Spleen (tissue), 7 donors: ENCODE data around the gene MAN1A2.

Experiments
- CTCF ChIP-seq, 11 experiments: fragments of 200-600 bp in 7 of 11; fragments of 450-650 bp in 4 of 11; sonication (generic) in 4 of 11; IDR thresholded peaks in 8 of 11; conservative IDR thresholded peaks in 3 of 11; 1 replicate in 7 of 11; 2 replicates in 4 of 11; pipeline versions ENCODE4 v1.4.0 to v1.8.0; 2016 to 2021; ENCODE audit warnings: antibody characterized with exemption in 11 of 11, inconsistent platforms in 4 of 11, mild to moderate bottlenecking in 1 of 11
- POLR2A ChIP-seq, 3 donors: fragments of 450-650 bp; IDR thresholded peaks; one replicate each; pipeline ENCODE4 v1.5.1; 2017; ENCODE audit warnings: antibody characterized with exemption in 3 of 3, mild to moderate bottlenecking in 1 of 3
- donor health status: DM: no; HTN: no; CAD: no; lungs with moderate emphysema.
- donor health status: DM: no; HTN: no; CAD: no.
- donor health status: DM: no; HTN: no; CAD: no.

- TF ChIP-seq POLR2A (IDR thresholded peaks at IDR 0.05): no peak
- TF ChIP-seq CTCF (IDR thresholded peaks at IDR 0.05 in 8 of 11, conservative IDR thresholded peaks at IDR 0.05 in 3 of 11): peak; percentile 45 to 79 (median 73)
These were observed 167.8 kb downstream of the MAN1A2 start for GRCh38 chr1:117534995-117535467.
